ENCODE data around the gene EPGN.

EPGN gene

DNA sequence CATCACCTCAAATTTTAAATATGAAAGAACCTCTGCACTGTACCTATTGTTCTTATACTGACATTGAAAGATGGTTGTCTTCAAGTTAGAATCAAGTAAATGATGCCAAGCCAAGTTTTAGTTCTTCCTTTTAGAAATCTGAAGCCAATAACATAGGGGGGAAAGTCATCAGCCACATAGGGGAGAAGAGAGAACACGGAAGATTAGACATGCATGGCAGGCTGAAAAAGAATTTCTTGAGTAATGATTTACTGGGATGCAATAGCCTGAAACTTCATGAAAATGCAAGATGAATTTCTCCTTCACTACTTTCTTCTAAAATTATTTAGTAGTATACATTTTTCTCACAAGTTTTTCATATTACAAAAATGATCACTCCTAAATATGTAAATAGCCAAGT lies 13.6 kb upstream of the EPGN start:
- Histone ChIP-seq H4K20me1 (ENCODE audit: insufficient read depth, low read length) (no peaks in the 10 kb centered on the region), H3K4me3 (ENCODE audit: low read depth in 1 of 2, low read length in 2 of 2) (no peak overlapping the region), H3K27ac (ENCODE audit: low read length) (no peak overlapping the region), H3K9me3 (ENCODE audit: insufficient read depth, low read length, severe bottlenecking) (no peaks in the 10 kb centered on the region), H3K36me3 (ENCODE audit: insufficient read depth, low read length) (no peaks in the 10 kb centered on the region), H3K79me2 (ENCODE audit: insufficient read depth, low read length) (no peaks in the 10 kb centered on the region), H3K9ac (ENCODE audit: low read depth, low read length) (no peak overlapping the region), H2AFZ (ENCODE audit: low read depth, low read length) (no peak overlapping the region), H3K4me2 (ENCODE audit: insufficient read depth, low read length) (no peak overlapping the region), H3K27me3 (ENCODE audit: insufficient read depth, low read length, poor library complexity) (no peaks in the 10 kb centered on the region), H3K4me1 (ENCODE audit: insufficient read depth, low read length) (no peaks in the 10 kb centered on the region)
- ATAC-seq (ENCODE audit: insufficient read depth, low read depth) (no peak), DNase-seq (no peak)
- no peak for TF ChIP-seq EZH2 (IDR thresholded peaks at IDR 0.05; ENCODE audit: borderline replicate concordance, low read depth, low read length, severe bottlenecking)
- TF ChIP-seq, protein P1, sequence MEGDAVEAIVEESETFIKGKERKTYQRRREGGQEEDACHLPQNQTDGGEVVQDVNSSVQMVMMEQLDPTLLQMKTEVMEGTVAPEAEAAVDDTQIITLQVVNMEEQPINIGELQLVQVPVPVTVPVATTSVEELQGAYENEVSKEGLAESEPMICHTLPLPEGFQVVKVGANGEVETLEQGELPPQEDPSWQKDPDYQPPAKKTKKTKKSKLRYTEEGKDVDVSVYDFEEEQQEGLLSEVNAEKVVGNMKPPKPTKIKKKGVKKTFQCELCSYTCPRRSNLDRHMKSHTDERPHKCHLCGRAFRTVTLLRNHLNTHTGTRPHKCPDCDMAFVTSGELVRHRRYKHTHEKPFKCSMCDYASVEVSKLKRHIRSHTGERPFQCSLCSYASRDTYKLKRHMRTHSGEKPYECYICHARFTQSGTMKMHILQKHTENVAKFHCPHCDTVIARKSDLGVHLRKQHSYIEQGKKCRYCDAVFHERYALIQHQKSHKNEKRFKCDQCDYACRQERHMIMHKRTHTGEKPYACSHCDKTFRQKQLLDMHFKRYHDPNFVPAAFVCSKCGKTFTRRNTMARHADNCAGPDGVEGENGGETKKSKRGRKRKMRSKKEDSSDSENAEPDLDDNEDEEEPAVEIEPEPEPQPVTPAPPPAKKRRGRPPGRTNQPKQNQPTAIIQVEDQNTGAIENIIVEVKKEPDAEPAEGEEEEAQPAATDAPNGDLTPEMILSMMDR (IDR thresholded peaks at IDR 0.05; ENCODE audit: borderline replicate concordance, extremely low read depth, low read length, poor library complexity, severe bottlenecking) = no peak

DNA sequence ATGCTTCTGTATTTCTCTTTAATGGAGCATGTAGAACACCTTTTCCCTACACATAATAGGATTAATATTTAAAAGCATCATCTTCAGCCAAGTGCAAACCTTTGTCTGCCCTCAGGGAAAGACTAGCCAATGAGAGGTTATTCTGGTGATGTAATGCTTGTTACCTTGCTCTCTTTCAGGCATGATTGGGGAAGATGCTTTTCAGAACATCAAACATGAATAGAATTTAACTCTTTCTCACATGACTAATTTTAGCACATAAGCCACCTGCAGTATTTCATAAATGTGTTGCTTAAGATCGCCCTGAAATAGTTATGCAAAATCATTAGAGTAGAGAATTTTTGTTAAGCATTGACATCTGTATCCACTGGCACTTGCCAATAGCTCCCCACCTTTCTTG lies 10.7 kb upstream of the EPGN start:
- H3K79me2 ChIP-seq (ENCODE audit: insufficient read depth, low read length) = no peaks in the 10 kb centered on the region
- no peak overlapping the region for H3K4me3 ChIP-seq (ENCODE audit: low read depth in 1 of 2, low read length in 2 of 2)
- DNase-seq (no peak), ATAC-seq (ENCODE audit: insufficient read depth, low read depth) (no peak)
- H3K36me3 ChIP-seq (ENCODE audit: insufficient read depth, low read length) = no peaks in the 10 kb centered on the region
- no peak overlapping the region for H2AFZ ChIP-seq (ENCODE audit: low read depth, low read length)
- no peaks in the 10 kb centered on the region for H3K4me1 ChIP-seq (ENCODE audit: insufficient read depth, low read length)
- H3K9ac ChIP-seq (ENCODE audit: low read depth, low read length) = no peak overlapping the region
- no peaks in the 10 kb centered on the region for H3K27me3 ChIP-seq (ENCODE audit: insufficient read depth, low read length, poor library complexity)
- no peaks in the 10 kb centered on the region for H4K20me1 ChIP-seq (ENCODE audit: insufficient read depth, low read length)
- no peaks in the 10 kb centered on the region for H3K9me3 ChIP-seq (ENCODE audit: insufficient read depth, low read length, severe bottlenecking)
- no peak overlapping the region for H3K4me2 ChIP-seq (ENCODE audit: insufficient read depth, low read length)
- no peak for TF ChIP-seq EZH2 (IDR thresholded peaks at IDR 0.05; ENCODE audit: borderline replicate concordance, low read depth, low read length, severe bottlenecking)
- TF ChIP-seq, protein P1 (IDR thresholded peaks at IDR 0.05; ENCODE audit: borderline replicate concordance, extremely low read depth, low read length, poor library complexity, severe bottlenecking) = no peak
- no peak overlapping the region for H3K27ac ChIP-seq (ENCODE audit: low read length)

DNA sequence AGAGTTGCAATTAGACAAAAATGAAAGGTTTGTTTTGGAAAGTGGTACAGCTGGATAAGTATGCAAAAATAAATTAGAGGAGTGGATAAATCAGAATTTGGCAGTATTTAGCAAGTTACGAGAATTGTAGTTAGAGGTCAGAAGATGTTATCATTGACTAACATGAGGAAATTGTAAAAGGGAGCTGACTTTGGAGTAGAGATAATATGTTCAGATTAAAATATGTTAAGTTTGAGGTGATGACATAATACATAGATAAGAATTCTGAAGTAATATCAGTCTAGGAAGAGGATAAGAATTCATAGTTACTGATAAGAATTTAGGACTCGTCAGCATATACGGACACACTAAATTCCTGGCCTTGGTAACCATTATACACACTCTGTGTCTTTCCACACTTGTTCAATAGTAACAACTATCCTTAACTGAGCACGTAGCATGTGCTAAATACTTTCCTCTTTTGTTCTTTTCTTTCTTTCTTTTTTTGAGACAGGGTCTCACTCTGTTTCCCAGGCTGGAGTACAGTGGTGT lies 4.1 kb upstream of the EPGN start:
- DNase-seq = no peak
- no peak overlapping the region for H3K4me3 ChIP-seq (ENCODE audit: low read depth in 1 of 2, low read length in 2 of 2)
- no peaks in the 10 kb centered on the region for H3K4me1 ChIP-seq (ENCODE audit: insufficient read depth, low read length)
- no peak overlapping the region for H2AFZ ChIP-seq (ENCODE audit: low read depth, low read length)
- H3K27me3 ChIP-seq (ENCODE audit: insufficient read depth, low read length, poor library complexity) = no peaks in the 10 kb centered on the region
- no peaks in the 10 kb centered on the region for H4K20me1 ChIP-seq (ENCODE audit: insufficient read depth, low read length)
- TF ChIP-seq, protein P1 (IDR thresholded peaks at IDR 0.05; ENCODE audit: borderline replicate concordance, extremely low read depth, low read length, poor library complexity, severe bottlenecking) = no peak
- no peak for TF ChIP-seq EZH2 (IDR thresholded peaks at IDR 0.05; ENCODE audit: borderline replicate concordance, low read depth, low read length, severe bottlenecking)
- H3K27ac ChIP-seq (ENCODE audit: low read length) = no peak overlapping the region
- no peak overlapping the region for H3K4me2 ChIP-seq (ENCODE audit: insufficient read depth, low read length)
- H3K9ac ChIP-seq (ENCODE audit: low read depth, low read length) = no peak overlapping the region
- H3K9me3 ChIP-seq (ENCODE audit: insufficient read depth, low read length, severe bottlenecking) = no peaks in the 10 kb centered on the region
- no peaks in the 10 kb centered on the region for H3K79me2 ChIP-seq (ENCODE audit: insufficient read depth, low read length)
- no peaks in the 10 kb centered on the region for H3K36me3 ChIP-seq (ENCODE audit: insufficient read depth, low read length)
- ATAC-seq (ENCODE audit: insufficient read depth, low read depth) = no peak

DNA sequence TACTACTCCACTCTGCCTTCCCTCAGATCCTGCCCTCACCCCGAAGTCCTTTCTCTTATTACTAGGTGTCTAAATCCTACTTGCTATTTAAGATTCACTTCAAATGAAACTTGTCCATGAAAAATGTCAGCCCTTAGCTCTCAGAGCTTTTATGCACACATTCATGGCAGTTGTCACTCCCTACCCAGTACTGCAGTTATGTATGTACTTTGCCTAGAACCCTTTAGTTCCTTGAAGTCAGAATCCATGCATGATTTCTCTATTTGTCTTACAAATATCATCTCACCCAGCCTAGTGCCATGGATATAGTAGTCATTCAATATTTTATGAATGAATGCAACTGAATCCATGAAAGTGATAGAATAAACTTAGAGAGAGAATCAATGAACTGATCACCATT lies 3.3 kb upstream of the EPGN start:
- DNase-seq (no peak), ATAC-seq (ENCODE audit: insufficient read depth, low read depth) (no peak)
- H2AFZ ChIP-seq (ENCODE audit: low read depth, low read length) = no peak overlapping the region
- H3K4me3 ChIP-seq (ENCODE audit: low read depth in 1 of 2, low read length in 2 of 2) = no peak overlapping the region
- no peaks in the 10 kb centered on the region for H3K4me1 ChIP-seq (ENCODE audit: insufficient read depth, low read length)
- no peaks in the 10 kb centered on the region for H3K27me3 ChIP-seq (ENCODE audit: insufficient read depth, low read length, poor library complexity)
- H3K79me2 ChIP-seq (ENCODE audit: insufficient read depth, low read length) = no peaks in the 10 kb centered on the region
- H4K20me1 ChIP-seq (ENCODE audit: insufficient read depth, low read length) = no peaks in the 10 kb centered on the region
- TF ChIP-seq EZH2 (IDR thresholded peaks at IDR 0.05; ENCODE audit: borderline replicate concordance, low read depth, low read length, severe bottlenecking) = no peak
- TF ChIP-seq, protein P1 (IDR thresholded peaks at IDR 0.05; ENCODE audit: borderline replicate concordance, extremely low read depth, low read length, poor library complexity, severe bottlenecking) = no peak
- no peaks in the 10 kb centered on the region for H3K9me3 ChIP-seq (ENCODE audit: insufficient read depth, low read length, severe bottlenecking)
- H3K9ac ChIP-seq (ENCODE audit: low read depth, low read length) = no peak overlapping the region
- H3K27ac ChIP-seq (ENCODE audit: low read length) = no peak overlapping the region
- no peaks in the 10 kb centered on the region for H3K36me3 ChIP-seq (ENCODE audit: insufficient read depth, low read length)
- H3K4me2 ChIP-seq (ENCODE audit: insufficient read depth, low read length) = no peak overlapping the region

All from DND-41 (cell line).